ENCODE results near the gene ASB6. TPM values are rescaled to one million over a fixed set of nuclear protein-coding genes. Genes with fewer than 3 reads are reported as not detected.

The ASB6 gene
- total RNA-seq, 1 experiment from 2014 or later = 17.4 TPM

DNA sequence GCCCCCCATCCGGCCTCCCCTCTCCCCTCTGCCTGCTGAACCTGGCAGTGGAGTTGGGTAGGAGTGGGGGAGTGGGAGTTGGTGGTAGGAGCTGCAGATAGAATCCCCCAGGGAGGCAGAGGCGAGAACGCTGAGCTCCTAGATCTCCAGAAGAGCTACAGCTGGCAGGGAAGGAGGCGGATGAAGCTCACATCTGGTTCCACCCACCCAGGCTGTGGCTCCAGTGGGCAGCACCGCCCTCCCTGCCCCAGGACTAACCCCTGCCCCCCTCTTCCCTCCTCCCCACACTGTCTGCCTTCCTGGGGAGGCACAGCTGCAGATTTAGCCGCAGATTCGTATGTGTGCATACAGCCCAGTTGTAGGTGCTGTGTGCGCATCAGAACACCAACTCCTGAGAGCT, 55.3 kb downstream of the ASB6 start:
- H3K36me3 ChIP-seq (ENCODE audit: control insufficient read depth, insufficient read depth, low read length) = no peaks in the 10 kb centered on the region
- intact Hi-C loops (cut with micrococcal nuclease; ENCODE audit: unreplicated experiment) = no loop called here
- ChIA-PET POLR2A (interaction anchor here (0.7 kb wide), 1 partner anchor 17 kb away, joined by 3 read pairs; no protein-coding TSS in a partner anchor), CTCF (interaction anchor here (1.1 kb wide), 1 partner anchor 10 kb away, joined by 3 read pairs; no protein-coding TSS in a partner anchor)
- TF ChIP-seq, protein P1, sequence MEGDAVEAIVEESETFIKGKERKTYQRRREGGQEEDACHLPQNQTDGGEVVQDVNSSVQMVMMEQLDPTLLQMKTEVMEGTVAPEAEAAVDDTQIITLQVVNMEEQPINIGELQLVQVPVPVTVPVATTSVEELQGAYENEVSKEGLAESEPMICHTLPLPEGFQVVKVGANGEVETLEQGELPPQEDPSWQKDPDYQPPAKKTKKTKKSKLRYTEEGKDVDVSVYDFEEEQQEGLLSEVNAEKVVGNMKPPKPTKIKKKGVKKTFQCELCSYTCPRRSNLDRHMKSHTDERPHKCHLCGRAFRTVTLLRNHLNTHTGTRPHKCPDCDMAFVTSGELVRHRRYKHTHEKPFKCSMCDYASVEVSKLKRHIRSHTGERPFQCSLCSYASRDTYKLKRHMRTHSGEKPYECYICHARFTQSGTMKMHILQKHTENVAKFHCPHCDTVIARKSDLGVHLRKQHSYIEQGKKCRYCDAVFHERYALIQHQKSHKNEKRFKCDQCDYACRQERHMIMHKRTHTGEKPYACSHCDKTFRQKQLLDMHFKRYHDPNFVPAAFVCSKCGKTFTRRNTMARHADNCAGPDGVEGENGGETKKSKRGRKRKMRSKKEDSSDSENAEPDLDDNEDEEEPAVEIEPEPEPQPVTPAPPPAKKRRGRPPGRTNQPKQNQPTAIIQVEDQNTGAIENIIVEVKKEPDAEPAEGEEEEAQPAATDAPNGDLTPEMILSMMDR (IDR thresholded peaks at IDR 0.05; ENCODE audit: insufficient read depth in 1 of 2, low read depth in 1 of 2, low read length in 1 of 2, severe bottlenecking in 1 of 2, unreplicated experiment in 1 of 2) = no peak
- no peaks in the 10 kb centered on the region for H3K9me3 ChIP-seq
- Mint-ChIP-seq H3K27ac (ENCODE audit: unreplicated experiment) (no peak overlapping the region), H3K4me1 (ENCODE audit: low read depth, unreplicated experiment) (peaks cover 6% of the 10 kb centered on the region), H3K36me3 (ENCODE audit: insufficient read depth, unreplicated experiment) (no peaks in the 10 kb centered on the region), H3K27me3 (ENCODE audit: insufficient read depth, unreplicated experiment) (no peaks in the 10 kb centered on the region), H3K9me3 (ENCODE audit: unreplicated experiment) (no peaks in the 10 kb centered on the region), H3K4me3 (ENCODE audit: unreplicated experiment) (no peak overlapping the region)
- no peaks in the 10 kb centered on the region for H3K27me3 ChIP-seq (replicated peaks; ENCODE audit: control insufficient read depth, insufficient read depth, low read length)
- no peak for DNase-seq
- BruUV-seq (replicated peaks) = no TSS peak
- peaks cover 11% of the 10 kb centered on the region for H3K4me1 ChIP-seq
- H3K4me3 ChIP-seq (ENCODE audit: low read depth, low read length) = no peak overlapping the region

DNA sequence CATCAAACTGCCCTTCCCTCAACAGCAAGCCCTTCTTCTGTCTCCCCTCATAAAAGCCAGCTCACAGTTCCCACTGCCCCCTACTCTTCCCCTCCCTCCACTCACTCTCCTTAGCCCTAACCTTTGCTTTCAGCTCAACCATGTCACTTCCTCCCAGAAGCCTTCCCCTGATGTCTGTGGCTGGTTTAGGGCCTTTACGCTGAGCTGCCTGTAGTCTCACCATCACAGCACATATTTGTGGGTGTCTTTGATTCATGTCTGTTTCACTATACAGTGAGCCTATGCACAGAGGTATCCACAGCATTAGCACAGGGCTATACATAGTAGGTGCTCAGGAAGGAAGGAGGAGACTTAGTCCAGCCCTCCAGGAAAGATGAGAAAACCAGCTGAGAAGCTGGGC, 55.7 kb downstream of the ASB6 start:
- intact Hi-C loops (cut with micrococcal nuclease; ENCODE audit: unreplicated experiment) = no loop called here
- no peak overlapping the region for H3K4me3 Mint-ChIP-seq (ENCODE audit: unreplicated experiment)
- no peaks in the 10 kb centered on the region for H3K27me3 ChIP-seq (replicated peaks; ENCODE audit: control insufficient read depth, insufficient read depth, low read length)
- POLR2A ChIA-PET = interaction anchor here (0.7 kb wide), 1 partner anchor 18 kb away, joined by 3 read pairs; no protein-coding TSS in a partner anchor
- H3K27me3 Mint-ChIP-seq (ENCODE audit: insufficient read depth, unreplicated experiment) = no peaks in the 10 kb centered on the region
- TF ChIP-seq, protein P1 (IDR thresholded peaks at IDR 0.05; ENCODE audit: insufficient read depth in 1 of 2, low read depth in 1 of 2, low read length in 1 of 2, severe bottlenecking in 1 of 2, unreplicated experiment in 1 of 2) = no peak
- CTCF ChIA-PET = interaction anchor here (1.1 kb wide), 1 partner anchor 10 kb away, joined by 3 read pairs; no protein-coding TSS in a partner anchor
- BruUV-seq (replicated peaks) = no TSS peak
- no peaks in the 10 kb centered on the region for H3K9me3 Mint-ChIP-seq (ENCODE audit: unreplicated experiment)
- no peak overlapping the region for H3K4me3 ChIP-seq (ENCODE audit: low read depth, low read length)
- no peaks in the 10 kb centered on the region for H3K36me3 Mint-ChIP-seq (ENCODE audit: insufficient read depth, unreplicated experiment)
- H3K9me3 ChIP-seq = no peaks in the 10 kb centered on the region
- H3K36me3 ChIP-seq (ENCODE audit: control insufficient read depth, insufficient read depth, low read length) = no peaks in the 10 kb centered on the region
- DNase-seq = no peak
- peaks cover 6% of the 10 kb centered on the region for H3K4me1 Mint-ChIP-seq (ENCODE audit: low read depth, unreplicated experiment)
- peaks cover 11% of the 10 kb centered on the region for H3K4me1 ChIP-seq
- H3K27ac Mint-ChIP-seq (ENCODE audit: unreplicated experiment) = no peak overlapping the region

DNA sequence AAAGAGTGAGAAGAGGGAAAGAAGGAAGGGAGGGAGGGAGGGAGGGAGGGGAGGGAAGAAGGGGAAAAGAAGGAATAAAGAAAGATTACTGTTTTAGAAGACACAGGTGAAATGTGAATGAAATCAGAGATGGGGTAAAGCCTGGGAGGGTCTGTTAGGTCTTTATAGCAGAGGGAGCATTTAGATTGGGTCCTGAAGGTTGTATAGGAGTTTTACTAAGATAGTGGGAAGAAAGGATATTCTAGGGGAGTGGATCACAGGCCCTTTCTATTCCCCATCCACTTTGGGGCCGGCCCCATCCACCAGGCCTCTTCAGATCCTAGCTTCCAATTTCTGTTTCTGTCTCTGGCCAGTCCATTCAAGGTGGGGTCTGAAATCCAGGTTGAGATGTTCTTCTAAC, 56.6 kb downstream of the ASB6 start:
- CTCF ChIA-PET = interaction anchor here (0.6 kb wide), 1 partner anchor 410 kb away, joined by 3 read pairs; no protein-coding TSS in a partner anchor
- Histone ChIP-seq H3K27me3 (replicated peaks; ENCODE audit: control insufficient read depth, insufficient read depth, low read length) (no peaks in the 10 kb centered on the region), H3K36me3 (ENCODE audit: control insufficient read depth, insufficient read depth, low read length) (no peaks in the 10 kb centered on the region), H3K4me3 (ENCODE audit: low read depth, low read length) (no peak overlapping the region), H3K4me1 (peaks cover 15% of the 10 kb centered on the region), H3K9me3 (0 out of 2 replicates have a peak, but pooled peaks cover 3% of the 10 kb centered on the region)
- DNase-seq = no peak
- H3K4me1 Mint-ChIP-seq (ENCODE audit: low read depth, unreplicated experiment) = peaks cover 6% of the 10 kb centered on the region
- no peak overlapping the region for H3K27ac Mint-ChIP-seq (ENCODE audit: unreplicated experiment)
- H3K9me3 Mint-ChIP-seq (ENCODE audit: unreplicated experiment) = no peaks in the 10 kb centered on the region
- intact Hi-C loops (cut with micrococcal nuclease; ENCODE audit: unreplicated experiment) = no loop called here
- no peak overlapping the region for H3K4me3 Mint-ChIP-seq (ENCODE audit: unreplicated experiment)
- POLR2A ChIA-PET = no interaction called here
- H3K36me3 Mint-ChIP-seq (ENCODE audit: insufficient read depth, unreplicated experiment) = no peaks in the 10 kb centered on the region
- BruUV-seq (replicated peaks) = no TSS peak
- H3K27me3 Mint-ChIP-seq (ENCODE audit: insufficient read depth, unreplicated experiment) = no peaks in the 10 kb centered on the region
- TF ChIP-seq, protein P1 (IDR thresholded peaks at IDR 0.05; ENCODE audit: insufficient read depth in 1 of 2, low read depth in 1 of 2, low read length in 1 of 2, severe bottlenecking in 1 of 2, unreplicated experiment in 1 of 2) = no peak

Other genes starting within 250 kb of the ASB6 start
- not detected in 2 replicates for gene C9orf50, start 21.1 kb downstream of the ASB6 start, total RNA-seq (2022)
- gene NTMT1, start 16.0 kb downstream of the ASB6 start, total RNA-seq (2022) = 44.1 and 51.6 TPM in 2 replicates
- not detected in 2 replicates for gene PRRX2, start 23.5 kb upstream of the ASB6 start, total RNA-seq (2022)
- 4.0 and 5.6 TPM in 2 replicates for gene PTGES, start 110.9 kb upstream of the ASB6 start, total RNA-seq (2022)
- gene TOR1B, start 161.0 kb upstream of the ASB6 start, total RNA-seq (2022) = 22.8 and 28.0 TPM in 2 replicates
- 31.8 and 32.2 TPM in 2 replicates for gene TOR1A, start 182.0 kb upstream of the ASB6 start, total RNA-seq (2022)
- gene C9orf78, start 193.1 kb upstream of the ASB6 start, total RNA-seq (2022) = 38.3 and 44.1 TPM in 2 replicates
- 13.9 and 16.5 TPM in 2 replicates for gene USP20, start 193.3 kb upstream of the ASB6 start, total RNA-seq (2022)

All from Caco-2 (cell line).